RPMI7951 (cell line): Measurements from ENCODE around the gene LRRC32. TPM values are rescaled to one million over a fixed set of nuclear protein-coding genes. Genes with fewer than 3 reads are reported as not detected.

Experiments
- DNase-seq: peaks from one replicate; pipeline ENCODE4 v3.0.0-alpha.2; 2012; ENCODE audit warnings: low read depth
- total RNA-seq: library from RNA; depleted of rRNA; stranded (reverse); fragments of >200 nt; shearing (Covaris generic); gene quantifications from 2 replicates; pipeline ENCODE4 v1.2.3, GENCODE V29; 2014

Gene LRRC32
- total RNA-seq, 1 experiment from 2014 or later = 13.6 TPM

- DNase-seq = no peak
Observed at GRCh38 chr11:76664578-76665061, 5.9 kb downstream of the LRRC32 start.

- no peak for DNase-seq
Observed at GRCh38 chr11:76663912-76664440, 6.6 kb downstream of the LRRC32 start.

- no peak for DNase-seq
Observed at GRCh38 chr11:76663486-76663810, 7.1 kb downstream of the LRRC32 start.

DNA sequence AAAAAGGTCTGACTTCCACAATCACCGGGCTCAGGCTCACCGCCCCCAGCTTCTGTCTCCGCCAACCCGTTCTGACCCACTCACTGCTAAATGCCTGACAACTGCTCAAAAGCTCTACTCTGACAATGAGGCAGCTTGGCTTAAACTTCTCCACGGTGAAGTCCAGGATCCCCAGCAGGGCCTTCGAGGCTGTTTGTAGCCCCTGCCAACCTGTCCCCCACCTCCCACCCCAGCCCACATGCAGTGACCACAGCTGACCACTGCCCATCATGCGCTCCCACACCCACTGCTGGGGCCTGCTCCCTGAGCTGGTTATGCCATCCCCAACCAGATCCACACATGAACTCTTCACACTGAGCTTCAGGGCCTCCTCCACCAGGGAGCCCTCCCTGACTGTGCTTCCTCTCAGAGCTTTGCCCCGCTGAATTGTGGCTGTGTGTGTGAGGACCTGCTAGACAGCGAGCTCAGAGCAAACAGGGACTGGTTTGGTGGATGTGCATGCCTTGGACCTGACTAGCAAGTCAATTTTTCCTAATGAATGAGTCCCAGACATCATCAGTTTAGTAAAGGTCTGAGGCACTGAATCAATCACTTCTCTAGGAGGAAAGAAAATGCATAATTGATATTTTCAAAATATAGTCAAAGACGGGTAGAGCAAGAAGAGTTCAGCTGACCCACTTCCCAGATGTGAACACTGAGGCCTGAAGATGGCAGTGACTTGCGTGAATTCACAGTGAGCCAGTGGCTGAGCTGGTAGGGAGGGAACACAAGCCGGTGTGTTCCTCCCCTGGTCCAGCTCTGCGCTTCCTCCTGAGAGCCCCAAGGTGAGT, 7.7 kb downstream of the LRRC32 start:
- no peak for DNase-seq

DNA sequence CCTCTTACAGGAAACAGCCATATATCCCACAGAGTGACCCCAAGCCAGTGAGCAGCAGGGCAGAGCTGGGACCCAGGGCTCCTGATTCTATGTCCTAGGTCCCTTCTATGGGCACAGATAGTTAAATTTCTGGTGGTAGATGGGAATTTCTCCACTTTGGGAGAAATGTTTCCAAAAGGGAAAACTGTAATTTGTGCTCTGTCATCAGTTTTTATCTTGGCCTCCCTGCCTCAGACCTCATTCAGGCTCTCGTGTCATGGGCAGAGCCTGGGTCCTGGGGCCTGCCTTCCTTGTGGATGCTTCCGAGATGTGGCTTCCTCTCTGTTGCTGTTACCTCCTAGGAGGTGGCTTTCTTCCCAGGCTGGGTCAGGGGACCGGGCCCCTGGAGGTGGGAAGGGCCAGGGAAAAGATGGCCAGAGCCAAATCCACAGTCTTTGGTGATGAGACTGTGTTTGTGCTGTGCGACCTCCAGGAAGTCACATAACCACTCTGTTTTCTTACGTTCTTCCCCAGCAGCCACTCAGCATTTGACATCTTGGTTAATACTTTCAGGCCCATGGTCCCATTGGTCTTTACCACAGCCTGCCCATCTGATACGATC, 8.6 kb downstream of the LRRC32 start:
- no peak for DNase-seq

GRCh38 chr11:76661306-76661751, 9.2 kb downstream of the LRRC32 start:
- no peak for DNase-seq

DNA sequence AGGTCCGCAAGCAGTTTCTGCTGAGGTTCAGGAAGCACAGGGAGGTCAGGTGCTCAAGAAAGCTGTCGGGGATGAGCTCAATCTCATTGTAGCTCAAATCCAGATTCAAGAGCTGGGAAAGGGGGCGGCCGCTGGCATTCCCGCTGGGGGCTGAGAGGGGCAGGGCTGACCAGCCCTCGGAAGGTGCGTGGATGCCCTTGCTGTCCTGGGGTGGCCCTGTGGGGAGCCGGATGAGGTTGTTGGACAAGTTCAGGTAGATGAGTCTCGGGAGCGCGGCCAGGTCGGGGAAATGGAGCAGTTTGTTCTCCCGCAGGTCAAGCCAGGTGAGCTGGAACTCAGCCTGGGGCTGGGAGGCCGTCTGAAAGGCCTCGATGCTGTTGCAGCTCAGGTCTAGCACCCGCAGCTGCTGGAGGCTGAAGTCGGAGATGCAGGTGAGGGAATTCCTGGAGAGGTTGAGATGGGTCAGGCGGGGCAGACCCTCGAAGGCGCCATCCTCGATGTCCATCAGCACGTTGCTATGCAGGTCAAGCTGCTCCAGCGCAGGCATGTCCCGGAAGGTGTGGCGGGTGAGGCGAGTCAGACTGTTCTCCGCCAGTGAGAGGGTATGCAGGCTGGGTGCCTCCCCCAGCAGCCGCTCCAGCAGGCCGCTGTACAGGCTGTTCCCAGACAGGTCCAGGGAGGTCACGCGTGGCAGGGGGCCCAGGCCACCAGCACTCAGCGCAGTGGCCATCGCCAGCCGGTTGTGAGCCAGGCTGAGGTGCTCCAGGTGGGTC, 9.8 kb downstream of the LRRC32 start:
- no peak for DNase-seq

- DNase-seq = no peak
Observed at GRCh38 chr11:76659672-76660532, 10.6 kb downstream of the LRRC32 start.

DNA sequence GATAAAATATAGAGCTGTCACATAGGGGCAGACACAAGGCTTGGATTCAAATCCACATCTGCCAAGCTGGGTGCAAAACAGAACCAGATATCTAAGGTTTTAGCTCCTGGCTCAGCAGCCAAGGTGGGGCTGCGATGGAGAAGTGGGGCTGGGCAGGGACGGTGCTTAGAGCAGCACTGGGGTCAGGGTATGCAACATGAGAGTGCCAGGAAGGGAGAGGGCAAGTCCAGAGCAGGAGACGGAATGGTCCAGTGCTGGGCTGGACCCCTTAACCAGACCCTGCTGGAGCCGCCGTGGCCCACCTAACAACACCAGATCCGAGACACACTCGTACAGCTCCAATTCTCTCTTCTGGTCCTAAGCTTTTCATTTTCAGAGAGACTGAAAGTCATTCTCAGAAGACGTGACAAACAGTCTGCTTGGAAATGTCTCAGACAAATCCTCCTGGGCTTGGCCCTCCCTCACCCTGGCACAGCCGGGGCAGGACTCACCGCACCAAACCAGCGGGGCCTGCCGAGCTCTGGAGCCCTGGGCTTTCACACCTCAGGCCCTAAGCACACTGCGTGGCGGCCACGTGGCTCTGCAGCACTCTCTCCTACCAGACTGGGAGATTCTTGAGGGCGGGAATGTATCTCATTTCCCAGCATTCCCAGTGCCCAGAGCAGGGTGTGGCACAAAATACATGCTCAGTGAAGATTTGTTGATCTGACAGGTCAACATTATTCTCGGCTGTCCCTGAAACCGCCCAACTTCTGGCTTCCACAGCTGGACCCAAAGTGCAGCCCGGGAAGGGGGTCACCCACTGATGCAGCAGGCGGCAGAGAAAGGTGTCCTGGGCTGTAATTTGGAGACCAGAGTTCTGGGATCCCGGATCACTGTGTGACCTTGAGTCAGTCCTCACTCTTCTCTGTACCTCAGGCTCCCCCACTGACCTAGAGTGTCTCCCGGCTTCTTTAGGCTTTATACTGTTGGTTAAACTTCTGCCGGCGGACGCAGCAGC, 11.6 kb downstream of the LRRC32 start:
- DNase-seq = no peak

- DNase-seq = no peak
Observed at GRCh38 chr11:76658231-76658630, 12.3 kb downstream of the LRRC32 start.

- DNase-seq = no peak
Observed at GRCh38 chr11:76657187-76658170, 13.1 kb downstream of the LRRC32 start.

GRCh38 chr11:76656571-76657081, 13.9 kb downstream of the LRRC32 start:
- no peak for DNase-seq

DNA sequence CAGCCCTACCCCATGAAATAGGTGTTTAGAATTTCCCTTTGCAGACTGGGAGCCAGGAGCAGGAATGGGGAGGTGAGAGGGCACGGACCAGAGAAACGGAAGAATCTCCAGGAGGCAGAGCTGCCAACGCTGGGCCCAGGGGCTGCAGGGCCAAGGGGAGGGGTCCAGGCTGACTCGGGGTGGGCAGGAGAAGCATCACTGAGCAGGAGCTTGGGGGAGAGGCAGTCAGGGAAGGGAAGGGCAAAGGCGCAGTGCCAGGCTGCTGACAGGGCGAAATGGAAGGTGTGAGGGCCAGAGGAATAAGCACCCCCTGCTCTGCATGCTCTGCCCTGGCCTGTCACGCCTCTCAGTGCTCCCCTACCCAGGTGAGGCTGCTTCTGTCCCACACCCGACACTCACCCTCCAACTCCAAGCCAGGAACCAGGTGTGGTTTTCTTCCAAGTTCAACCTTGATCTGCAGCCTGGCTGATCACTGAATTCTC, 14.5 kb downstream of the LRRC32 start:
- DNase-seq = no peak

- no peak for DNase-seq
Observed at GRCh38 chr11:76655501-76656049, 15.0 kb downstream of the LRRC32 start.

- no peak for DNase-seq
Observed at GRCh38 chr11:76654980-76655379, 15.6 kb downstream of the LRRC32 start.

DNA sequence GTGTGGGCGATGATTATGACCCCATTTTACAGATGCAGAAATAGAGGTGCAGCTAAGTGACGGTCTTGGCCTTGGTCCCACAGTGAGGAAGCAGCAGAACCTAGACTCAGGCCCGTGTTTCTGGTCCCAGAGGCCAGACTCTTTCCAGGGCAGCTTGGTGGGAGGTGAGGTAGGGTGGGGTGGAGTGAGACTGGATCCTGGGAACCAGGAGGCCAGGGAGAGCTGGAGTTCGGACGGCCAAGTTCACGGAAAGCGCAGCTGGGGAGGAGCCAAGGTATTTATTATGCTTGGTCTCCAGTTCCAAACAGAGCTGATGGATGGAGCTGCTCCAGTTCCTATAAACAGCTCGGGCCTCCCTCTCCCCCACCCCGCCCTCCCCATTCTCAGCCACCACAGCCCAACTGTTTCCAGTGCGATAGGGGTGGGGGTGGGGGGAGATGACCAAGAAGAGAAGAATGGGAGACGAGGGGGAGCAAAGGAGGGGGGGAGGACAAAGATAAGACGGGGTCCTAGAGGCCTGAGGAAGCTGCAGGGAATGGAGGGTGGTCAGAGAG, 16.2 kb downstream of the LRRC32 start:
- DNase-seq = peak; percentile 34

DNA sequence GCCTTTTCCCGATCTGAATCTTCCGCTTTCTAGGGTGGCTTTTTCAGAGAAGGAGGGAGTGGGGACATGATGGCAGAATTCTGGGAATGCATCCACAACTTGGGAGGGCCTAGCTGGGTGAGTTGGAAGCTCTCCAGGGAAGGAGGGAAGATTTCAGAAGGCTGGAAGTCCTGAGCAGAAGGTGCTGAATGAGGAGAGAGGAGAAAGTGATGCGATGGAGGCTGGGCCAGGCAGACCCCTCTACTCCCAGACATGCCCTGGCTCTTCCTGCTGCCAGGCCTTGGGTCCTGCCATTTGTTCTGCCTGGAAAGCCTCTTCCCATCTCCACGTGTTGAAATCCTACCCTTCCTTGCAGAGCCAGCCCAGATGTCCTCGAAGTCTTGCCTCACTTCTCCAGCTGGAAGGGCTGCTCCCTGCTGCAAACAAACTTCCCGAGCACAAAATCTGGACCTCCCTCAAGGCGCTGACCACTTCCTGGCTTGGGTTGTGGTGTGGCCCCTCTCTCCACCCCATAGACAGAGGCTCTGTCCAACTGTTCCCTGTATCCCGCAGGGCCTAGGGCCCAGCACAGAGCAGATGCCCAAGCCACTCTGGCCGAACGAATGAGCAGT, 16.8 kb downstream of the LRRC32 start:
- DNase-seq = peak; percentile 90
